HepG2 (cell line): Measurements from ENCODE around the gene SPACA6. TPM values are rescaled to one million over a fixed set of nuclear protein-coding genes. Genes with fewer than 3 reads are reported as not detected.
A peak's percentile ranks its signal among the peaks of the same experiment; 100 is the strongest.

Experiments
- ATAC-seq: fragments of 200-7000 bp; cut with Tn5 transposase; 3 replicates; pipeline ENCODE4 v1.9.1; 2020; ENCODE audit warnings: mild to moderate bottlenecking, moderate library complexity
- BruUV-seq: library from RNA; stranded (reverse); fragments of 400-500 nt; replicated peaks from 2 replicates; lab custom pipeline; 2021; lab: Mats Ljungman, UMichigan
- CTCF ChIA-PET: fragments of 300-600 bp; formaldehyde crosslinking; extraction: SDS; loops from one replicate; lab custom pipeline; 2021; ENCODE audit warnings: low total read pairs, inconsistent platforms, low intra/inter-chr PET ratio; lab: Yijun Ruan, JAX
- POLR2A ChIA-PET: fragments of 350-600 bp; sonication (Branson Sonifier 250); formaldehyde crosslinking; loops from one replicate; lab custom pipeline; 2020; ENCODE audit warnings: antibody characterized with exemption, inconsistent platforms; lab: Yijun Ruan, JAX
- DNase-seq: peaks from one replicate; pipeline ENCODE4 v3.0.0-alpha.2; 2015; ENCODE audit warnings: low spot score
- FAIRE-seq: peaks from 3 replicates; lab custom pipeline; 2011; peaks lifted over from hg19 to GRCh38; lab: Jason Lieb, UNC
- H2AFZ ChIP-seq: one replicate; pipeline ENCODE4 v1.6.1; 2011; ENCODE audit warnings: low read length, inconsistent platforms
- H3K27ac ChIP-seq: fragments of 300-600 bp; 3 replicates; pipeline ENCODE4 v1.8.0; 2011; ENCODE audit warnings: mixed run types, mild to moderate bottlenecking, mixed read lengths, low read length, inconsistent platforms; ENCODE audit not compliant: insufficient read depth; ENCODE audit errors: extremely low read length
- H3K27me3 ChIP-seq, 2 experiments: fragments of 200-600 bp in 1 of 2; 2 replicates in 1 of 2; 3 replicates in 1 of 2; pipeline versions ENCODE4 v1.6.0 to v1.8.0; 2011; ENCODE audit warnings: low read length in 2 of 2, mild to moderate bottlenecking in 2 of 2, moderate library complexity in 2 of 2, inconsistent platforms in 1 of 2; ENCODE audit not compliant: insufficient read depth in 2 of 2, control insufficient read depth in 1 of 2
- H3K36me3 ChIP-seq, 2 experiments: fragments of 200-600 bp in 1 of 2; replicated peaks in 1 of 2; 2 replicates in 1 of 2; 3 replicates in 1 of 2; pipeline versions ENCODE4 v1.5.1 to v1.8.0; 2011; ENCODE audit warnings: low read length in 2 of 2, inconsistent platforms in 1 of 2; ENCODE audit not compliant: insufficient read depth in 2 of 2, control insufficient read depth in 1 of 2
- H3K4me1 ChIP-seq: 2 replicates; pipeline ENCODE4 v1.5.1; 2012; ENCODE audit warnings: low read length, inconsistent platforms; ENCODE audit not compliant: insufficient read depth
- H3K4me2 ChIP-seq: 2 replicates; pipeline ENCODE4 v1.6.0; 2011; ENCODE audit warnings: low read depth, low read length, inconsistent platforms
- H3K4me3 ChIP-seq, 3 experiments: fragments of 200-600 bp in 1 of 3; sonication (generic), shearing (Covaris generic) in 1 of 3; replicated peaks in 1 of 3; 2 replicates each; pipeline ENCODE4 v1.5.1; 2011 to 2016; ENCODE audit warnings: low read length in 3 of 3, inconsistent platforms in 2 of 3, low read depth in 2 of 3, mild to moderate bottlenecking in 2 of 3, control low read depth in 1 of 3, mixed read lengths in 1 of 3; ENCODE audit not compliant: insufficient read depth in 1 of 3
- H3K79me2 ChIP-seq: one replicate; pipeline ENCODE4 v1.6.1; 2011; ENCODE audit warnings: low read length, inconsistent platforms; ENCODE audit not compliant: insufficient read depth
- H3K9ac ChIP-seq: 2 replicates; pipeline ENCODE4 v1.6.0; 2011; ENCODE audit warnings: mild to moderate bottlenecking, low read depth, low read length, inconsistent platforms; ENCODE audit not compliant: insufficient read depth
- H3K9me3 ChIP-seq: 2 replicates; pipeline ENCODE4 v1.5.1; 2012; ENCODE audit warnings: mild to moderate bottlenecking, low read length
- H4K20me1 ChIP-seq: 2 replicates; pipeline ENCODE4 v1.6.0; 2011; ENCODE audit warnings: inconsistent platforms, mild to moderate bottlenecking, low read length, moderate library complexity; ENCODE audit not compliant: insufficient read depth
- RORA ChIP-seq: sonication (generic); formaldehyde crosslinking; IDR thresholded peaks from 2 replicates; pipeline ENCODE4 v1.5.0; 2020; ENCODE audit warnings: mild to moderate bottlenecking, missing genetic modification reagents, moderate library complexity
- SMAD1 ChIP-seq: sonication (generic); formaldehyde crosslinking; IDR thresholded peaks from 2 replicates; pipeline ENCODE4 v1.4.0; 2020; ENCODE audit warnings: missing genetic modification reagents, low read depth, mild to moderate bottlenecking, borderline replicate concordance
- WGBS: methylation state at CpG from one replicate; pipeline ENCODE4 v1.1.6; 2017; ENCODE audit warnings: low lambda C conversion rate; 5-methylcytosine and 5-hydroxymethylcytosine counted together
- in situ Hi-C: cut with HindIII; loops from 2 replicates; pipeline ENCODE4 v1.10.0; 2017; ENCODE audit warnings: low pct_unique_long_range_greater_than_20kb; ENCODE audit not compliant: extremely low pct_ligation_motif_present
- intact Hi-C: fragments of 100-400 bp; cut with micrococcal nuclease; formaldehyde crosslinking; loops from one replicate; pipeline ENCODE4 v1.10.0; 2022; ENCODE audit not compliant: unreplicated experiment
- polyA plus RNA-seq, 8 experiments: library from polyadenylated mRNA; depleted of rRNA in 3 of 8; stranded (reverse) in 7 of 8; unstranded in 1 of 8; fragments of >200 nt; fragmentation: Illumina TruSeq in 4 of 8; extraction: Trizol in 4 of 8; gene quantifications; 2 replicates each; pipeline versions ENCODE4 v1.2.1 to v1.2.3, GENCODE V29; 2011 to 2016; ENCODE audit warnings: low read depth in 4 of 8, missing spikeins in 1 of 8, mixed read lengths in 1 of 8; ENCODE audit not compliant: insufficient read depth in 1 of 8
- total RNA-seq, 5 experiments: library from RNA; depleted of rRNA; stranded (reverse); fragments of >200 nt; fragmentation: Illumina TruSeq; extraction: Trizol; gene quantifications; 2 replicates each; pipeline ENCODE4 v1.2.3, GENCODE V29; 2016; ENCODE audit warnings: low read depth in 1 of 5
- TF ChIP-seq, protein P1 (sequence below): sonication (generic); formaldehyde crosslinking; IDR thresholded peaks from 2 replicates; pipeline ENCODE4 v1.4.0; 2020; ENCODE audit warnings: missing genetic modification reagents

The SPACA6 gene
- total and polyA plus RNA-seq, 2 of the 13 experiments (the other 11 are each of a cell fraction or from before 2014, with no cell fraction given), result 1.4 to 2.2 TPM

DNA sequence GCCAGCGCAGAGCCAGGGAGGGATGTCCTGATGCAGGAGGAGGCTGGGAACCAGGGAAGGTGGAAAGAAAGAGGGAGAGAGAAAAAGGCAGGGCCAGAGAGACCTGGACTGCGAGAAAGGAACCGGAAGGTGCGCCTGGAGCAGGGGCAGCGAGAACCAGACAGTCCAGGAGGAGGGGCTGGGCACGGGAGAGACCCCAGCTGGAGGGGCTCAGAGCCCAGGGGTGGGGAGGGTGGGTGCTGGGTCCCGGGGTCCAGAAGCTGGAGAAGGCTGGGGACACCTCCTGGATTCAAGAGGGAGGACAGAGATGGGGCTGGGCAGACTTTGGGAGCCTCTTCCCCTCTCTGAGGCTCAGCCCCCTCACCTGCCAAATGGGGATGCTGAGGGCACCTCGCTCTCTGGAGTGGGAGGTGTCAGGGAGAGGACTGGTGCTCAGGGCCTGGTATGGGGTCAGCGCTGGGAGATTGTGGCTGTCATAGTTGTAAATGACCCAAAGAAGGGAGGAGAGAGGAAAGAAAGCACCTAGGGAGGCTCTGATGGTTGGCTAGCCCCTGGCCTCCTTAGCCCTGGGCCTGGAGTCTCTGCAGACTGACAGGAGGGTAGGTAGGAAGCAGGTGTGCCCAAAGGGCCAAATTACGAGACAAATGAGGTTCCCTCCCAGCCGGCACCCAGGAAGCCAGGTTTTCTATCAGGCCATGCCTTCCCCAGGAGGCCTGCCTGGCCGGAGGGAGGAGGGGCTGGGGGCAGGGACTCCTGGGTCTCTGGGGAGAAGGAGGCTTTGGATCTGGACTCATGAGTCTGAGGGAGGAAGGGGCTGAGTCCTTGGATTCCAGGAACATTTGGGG is 1.3 kb upstream of the SPACA6 start:
- Histone ChIP-seq H3K27ac (no peak overlapping the region), H3K27me3 (no peaks in the 10 kb centered on the region; a peak in 1 of 5 replicates), H3K4me3 (no peak overlapping the region; a peak in 1 of 6 replicates), H3K36me3 (peaks cover 2 to 6% of the 10 kb centered on the region in 2 experiments; a peak in 1 of 5 replicates), H3K9ac (no peak overlapping the region), H3K4me2 (peak overlapping the region; percentile 32; the same call in 1 of the 2 replicates), H2AFZ (no peak overlapping the region), H3K4me1 (peaks cover 28% of the 10 kb centered on the region), H3K79me2 (no peaks in the 10 kb centered on the region), H4K20me1 (peaks cover 15% of the 10 kb centered on the region; the same call in 1 of the 2 replicates), H3K9me3 (no peaks in the 10 kb centered on the region)
- WGBS, result 69% methylated on average over 11 of the region's 12 CpGs
- ATAC-seq (no peak), DNase-seq (no peak), FAIRE-seq (no peak)
- in situ Hi-C loops, result no loop called here
- intact Hi-C loops, result no loop called here
- ChIA-PET POLR2A (interaction anchor here (1.8 kb wide), 1 partner anchor 12 kb away, joined by 8 read pairs; no protein-coding TSS in a partner anchor), CTCF (no interaction called here)
- no peak for TF ChIP-seq SMAD1 (CRISPR knock-in tag)
- TF ChIP-seq, protein P1, sequence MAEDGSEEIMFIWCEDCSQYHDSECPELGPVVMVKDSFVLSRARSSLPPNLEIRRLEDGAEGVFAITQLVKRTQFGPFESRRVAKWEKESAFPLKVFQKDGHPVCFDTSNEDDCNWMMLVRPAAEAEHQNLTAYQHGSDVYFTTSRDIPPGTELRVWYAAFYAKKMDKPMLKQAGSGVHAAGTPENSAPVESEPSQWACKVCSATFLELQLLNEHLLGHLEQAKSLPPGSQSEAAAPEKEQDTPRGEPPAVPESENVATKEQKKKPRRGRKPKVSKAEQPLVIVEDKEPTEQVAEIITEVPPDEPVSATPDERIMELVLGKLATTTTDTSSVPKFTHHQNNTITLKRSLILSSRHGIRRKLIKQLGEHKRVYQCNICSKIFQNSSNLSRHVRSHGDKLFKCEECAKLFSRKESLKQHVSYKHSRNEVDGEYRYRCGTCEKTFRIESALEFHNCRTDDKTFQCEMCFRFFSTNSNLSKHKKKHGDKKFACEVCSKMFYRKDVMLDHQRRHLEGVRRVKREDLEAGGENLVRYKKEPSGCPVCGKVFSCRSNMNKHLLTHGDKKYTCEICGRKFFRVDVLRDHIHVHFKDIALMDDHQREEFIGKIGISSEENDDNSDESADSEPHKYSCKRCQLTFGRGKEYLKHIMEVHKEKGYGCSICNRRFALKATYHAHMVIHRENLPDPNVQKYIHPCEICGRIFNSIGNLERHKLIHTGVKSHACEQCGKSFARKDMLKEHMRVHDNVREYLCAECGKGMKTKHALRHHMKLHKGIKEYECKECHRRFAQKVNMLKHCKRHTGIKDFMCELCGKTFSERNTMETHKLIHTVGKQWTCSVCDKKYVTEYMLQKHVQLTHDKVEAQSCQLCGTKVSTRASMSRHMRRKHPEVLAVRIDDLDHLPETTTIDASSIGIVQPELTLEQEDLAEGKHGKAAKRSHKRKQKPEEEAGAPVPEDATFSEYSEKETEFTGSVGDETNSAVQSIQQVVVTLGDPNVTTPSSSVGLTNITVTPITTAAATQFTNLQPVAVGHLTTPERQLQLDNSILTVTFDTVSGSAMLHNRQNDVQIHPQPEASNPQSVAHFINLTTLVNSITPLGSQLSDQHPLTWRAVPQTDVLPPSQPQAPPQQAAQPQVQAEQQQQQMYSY (CRISPR knock-in tag), result peak; percentile 70; the same call in 1 of the 2 replicates
- no peak for TF ChIP-seq RORA (CRISPR knock-in tag)
- BruUV-seq, result no TSS peak
